Neutrophil (primary cell): ENCODE measurements around the gene CSGALNACT2.
"Not testable (repeated sequence)": the region's sequence is repeated elsewhere in the genome, so short reads cannot be mapped to it uniquely, and the experiment has no call there.

Experiments used
- H3K27ac ChIP-seq: fragments of 200-600 bp; sonication (generic); 2 replicates; pipeline ENCODE4 v1.5.1; 2016; ENCODE audit warnings: mild to moderate bottlenecking, moderate library complexity
- H3K27me3 ChIP-seq: fragments of 200-600 bp; sonication (generic); 2 replicates; pipeline ENCODE4 v1.6.0; 2016; ENCODE audit warnings: mild to moderate bottlenecking
- H3K36me3 ChIP-seq: fragments of 200-600 bp; sonication (generic); 2 replicates; pipeline ENCODE4 v1.5.1; 2017
- H3K4me1 ChIP-seq, 2 experiments: fragments of 200-600 bp in 1 of 2; sonication (generic) in 1 of 2; 1 replicate in 1 of 2; 2 replicates in 1 of 2; pipeline versions ENCODE4 v1.5.1 to v1.6.1; 2013 to 2016; ENCODE audit warnings: low read depth in 1 of 2, low read length in 1 of 2, mild to moderate bottlenecking in 1 of 2, moderate library complexity in 1 of 2; ENCODE audit not compliant: control insufficient read depth in 1 of 2, insufficient read depth in 1 of 2
- H3K4me3 ChIP-seq, 2 experiments: fragments of 200-600 bp in 1 of 2; sonication (generic) in 1 of 2; 1 replicate in 1 of 2; 2 replicates in 1 of 2; pipeline ENCODE4 v1.5.1; 2013 to 2016; ENCODE audit warnings: low read depth in 1 of 2, low read length in 1 of 2, mild to moderate bottlenecking in 1 of 2, moderate library complexity in 1 of 2
- H3K9me3 ChIP-seq: fragments of 200-600 bp; sonication (generic); 2 replicates; pipeline ENCODE4 v1.5.1; 2016
- CTCF ChIP-seq: fragments of 200-600 bp; sonication (generic); IDR thresholded peaks from 2 replicates; pipeline ENCODE4 v1.5.1; 2016; ENCODE audit warnings: antibody characterized with exemption

The CSGALNACT2 gene

GRCh38 chr10:43216931-43217562 is 78.8 kb downstream of the CSGALNACT2 start:
- H3K27ac ChIP-seq: no peak overlapping the region
- peaks cover 1% of the 10 kb centered on the region for H3K27me3 ChIP-seq
- no peak for TF ChIP-seq CTCF
- H3K4me1 ChIP-seq: no peaks in the 10 kb centered on the region
- H3K36me3 ChIP-seq: no peaks in the 10 kb centered on the region
- no peak overlapping the region for H3K4me3 ChIP-seq
- H3K9me3 ChIP-seq: no peaks in the 10 kb centered on the region

GRCh38 chr10:43217563-43218205 is 79.4 kb downstream of the CSGALNACT2 start:
- no peak for TF ChIP-seq CTCF
- Histone ChIP-seq H3K4me1 (no peaks in the 10 kb centered on the region), H3K36me3 (no peaks in the 10 kb centered on the region), H3K27ac (no peak overlapping the region), H3K9me3 (no peaks in the 10 kb centered on the region), H3K4me3 (no peak overlapping the region), H3K27me3 (peaks cover 8% of the 10 kb centered on the region)

GRCh38 chr10:43218206-43218950 is 80.1 kb downstream of the CSGALNACT2 start:
- Histone ChIP-seq H3K27ac (no peak overlapping the region), H3K27me3 (peaks cover 14% of the 10 kb centered on the region)

GRCh38 chr10:43218951-43219837 is 80.9 kb downstream of the CSGALNACT2 start:
- no peak for TF ChIP-seq CTCF
- Histone ChIP-seq H3K4me1 (no peaks in the 10 kb centered on the region), H3K9me3 (no peaks in the 10 kb centered on the region), H3K27me3 (peaks cover 21% of the 10 kb centered on the region), H3K36me3 (no peaks in the 10 kb centered on the region), H3K4me3 (no peak overlapping the region), H3K27ac (no peak overlapping the region)

More at GRCh38 chr10:43218206-43218950, 80.1 kb downstream of the CSGALNACT2 start:
- H3K4me1 ChIP-seq: no peaks in the 10 kb centered on the region
- TF ChIP-seq CTCF: no peak
- no peaks in the 10 kb centered on the region for H3K36me3 ChIP-seq
- H3K4me3 ChIP-seq: no peak overlapping the region
- no peaks in the 10 kb centered on the region for H3K9me3 ChIP-seq

GRCh38 chr10:43219848-43220247 is 81.6 kb downstream of the CSGALNACT2 start:
- Histone ChIP-seq H3K27me3 (peaks cover 26% of the 10 kb centered on the region), H3K4me1 (no peaks in the 10 kb centered on the region), H3K4me3 (no peak overlapping the region), H3K36me3 (no peaks in the 10 kb centered on the region), H3K27ac (no peak overlapping the region), H3K9me3 (no peaks in the 10 kb centered on the region)
- no peak for TF ChIP-seq CTCF

GRCh38 chr10:43220251-43220650 is 82.0 kb downstream of the CSGALNACT2 start:
- H3K4me1 ChIP-seq, H3K36me3 ChIP-seq, H3K27ac ChIP-seq, H3K4me3 ChIP-seq, H3K9me3 ChIP-seq: not testable (repeated sequence)
- peaks cover 30% of the 10 kb centered on the region for H3K27me3 ChIP-seq
